ENCODE results near the gene LAPTM5. TPM values are rescaled to one million over a fixed set of nuclear protein-coding genes. Genes with fewer than 3 reads are reported as not detected.

Gene LAPTM5
- total RNA-seq, 2 experiments from 2014 or later, result 474 to 485 TPM

GRCh38 chr1:30713311-30713710, 44.3 kb downstream of the LAPTM5 start:
- Mint-ChIP-seq H3K27ac (no peak overlapping the region), H3K4me1 (peaks cover 5% of the 10 kb centered on the region), H3K27me3 (peaks cover 4% of the 10 kb centered on the region), H3K4me3 (no peak overlapping the region), H3K36me3 (no peaks in the 10 kb centered on the region), H3K9me3 (peaks cover 3% of the 10 kb centered on the region)
- ATAC-seq (ENCODE audit: low read depth), result no peak
- POLR2A ChIA-PET, result no interaction called here
- DNase-seq, result no peak

GRCh38 chr1:30712583-30712982, 45.0 kb downstream of the LAPTM5 start:
- POLR2A ChIA-PET, result no interaction called here
- no peak for ATAC-seq (ENCODE audit: low read depth)
- no peaks in the 10 kb centered on the region for H3K36me3 Mint-ChIP-seq
- no peak for DNase-seq
- peaks cover 3% of the 10 kb centered on the region for H3K9me3 Mint-ChIP-seq
- peaks cover 3% of the 10 kb centered on the region for H3K4me1 Mint-ChIP-seq
- no peak overlapping the region for H3K4me3 Mint-ChIP-seq
- peaks cover 4% of the 10 kb centered on the region for H3K27me3 Mint-ChIP-seq
- no peak overlapping the region for H3K27ac Mint-ChIP-seq

GRCh38 chr1:30710407-30710806, 47.2 kb downstream of the LAPTM5 start:
- no peak for ATAC-seq (ENCODE audit: low read depth)
- Mint-ChIP-seq H3K27me3 (peaks cover 4% of the 10 kb centered on the region), H3K4me3 (no peak overlapping the region), H3K4me1 (no peaks in the 10 kb centered on the region), H3K27ac (no peak overlapping the region), H3K9me3 (peaks cover under 1% of the 10 kb centered on the region), H3K36me3 (no peaks in the 10 kb centered on the region)
- no peak for DNase-seq
- POLR2A ChIA-PET, result no interaction called here

- no peak for ATAC-seq (ENCODE audit: low read depth)
These were observed 49.2 kb downstream of the LAPTM5 start for GRCh38 chr1:30708361-30708728.

GRCh38 chr1:30707412-30708360, 49.9 kb downstream of the LAPTM5 start:
- Mint-ChIP-seq H3K4me1 (no peaks in the 10 kb centered on the region), H3K27ac (no peak overlapping the region), H3K27me3 (peaks cover 4% of the 10 kb centered on the region), H3K36me3 (no peaks in the 10 kb centered on the region), H3K4me3 (no peak overlapping the region), H3K9me3 (no peaks in the 10 kb centered on the region)
- POLR2A ChIA-PET, result interaction anchor here (0.6 kb wide), 1 partner anchor 10 kb away, joined by 3 read pairs; no protein-coding TSS in a partner anchor
- ATAC-seq (ENCODE audit: low read depth), result peak; percentile 58
- peak; percentile 68 for DNase-seq

More at GRCh38 chr1:30708361-30708728, 49.2 kb downstream of the LAPTM5 start:
- Mint-ChIP-seq H3K4me3 (no peak overlapping the region), H3K27me3 (peaks cover 4% of the 10 kb centered on the region), H3K9me3 (no peaks in the 10 kb centered on the region), H3K36me3 (no peaks in the 10 kb centered on the region), H3K4me1 (no peaks in the 10 kb centered on the region), H3K27ac (no peak overlapping the region)
- POLR2A ChIA-PET, result interaction anchor here (0.6 kb wide), 1 partner anchor 9 kb away, joined by 3 read pairs; no protein-coding TSS in a partner anchor
- no peak for DNase-seq

GRCh38 chr1:30706528-30706927, 51.0 kb downstream of the LAPTM5 start:
- H3K27me3 Mint-ChIP-seq, result no peaks in the 10 kb centered on the region
- POLR2A ChIA-PET, result no interaction called here
- no peak overlapping the region for H3K4me3 Mint-ChIP-seq
- no peaks in the 10 kb centered on the region for H3K36me3 Mint-ChIP-seq
- H3K4me1 Mint-ChIP-seq, result no peaks in the 10 kb centered on the region
- ATAC-seq (ENCODE audit: low read depth) (no peak), DNase-seq (no peak)
- no peak overlapping the region for H3K27ac Mint-ChIP-seq
- H3K9me3 Mint-ChIP-seq, result no peaks in the 10 kb centered on the region

- H3K4me1 Mint-ChIP-seq, result no peaks in the 10 kb centered on the region
- no peak for ATAC-seq (ENCODE audit: low read depth)
- no peak overlapping the region for H3K4me3 Mint-ChIP-seq
- H3K36me3 Mint-ChIP-seq, result no peaks in the 10 kb centered on the region
- no peaks in the 10 kb centered on the region for H3K27me3 Mint-ChIP-seq
- H3K9me3 Mint-ChIP-seq, result no peaks in the 10 kb centered on the region
- POLR2A ChIA-PET, result no interaction called here
- DNase-seq, result no peak
- H3K27ac Mint-ChIP-seq, result no peak overlapping the region
These were observed 51.9 kb downstream of the LAPTM5 start for GRCh38 chr1:30705698-30706097.

GRCh38 chr1:30704765-30705509, 52.6 kb downstream of the LAPTM5 start:
- Mint-ChIP-seq H3K27me3 (no peaks in the 10 kb centered on the region), H3K36me3 (no peaks in the 10 kb centered on the region), H3K9me3 (no peaks in the 10 kb centered on the region), H3K4me1 (no peaks in the 10 kb centered on the region), H3K27ac (no peak overlapping the region), H3K4me3 (no peak overlapping the region)
- POLR2A ChIA-PET, result no interaction called here
- ATAC-seq (ENCODE audit: low read depth) (no peak), DNase-seq (no peak)

- no peak overlapping the region for H3K4me3 Mint-ChIP-seq
These were observed 53.3 kb downstream of the LAPTM5 start for GRCh38 chr1:30704271-30704670.

GRCh38 chr1:30702823-30703222, 54.8 kb downstream of the LAPTM5 start:
- POLR2A ChIA-PET, result no interaction called here
- DNase-seq (no peak), ATAC-seq (ENCODE audit: low read depth) (no peak)
- no peaks in the 10 kb centered on the region for H3K9me3 Mint-ChIP-seq
- H3K36me3 Mint-ChIP-seq, result no peaks in the 10 kb centered on the region
- no peaks in the 10 kb centered on the region for H3K27me3 Mint-ChIP-seq
- H3K4me1 Mint-ChIP-seq, result no peaks in the 10 kb centered on the region
- no peak overlapping the region for H3K27ac Mint-ChIP-seq
- no peak overlapping the region for H3K4me3 Mint-ChIP-seq

More at GRCh38 chr1:30704271-30704670, 53.3 kb downstream of the LAPTM5 start:
- H3K36me3 Mint-ChIP-seq, result no peaks in the 10 kb centered on the region
- no peaks in the 10 kb centered on the region for H3K9me3 Mint-ChIP-seq
- no peaks in the 10 kb centered on the region for H3K4me1 Mint-ChIP-seq
- no peak overlapping the region for H3K27ac Mint-ChIP-seq
- no peak for ATAC-seq (ENCODE audit: low read depth)
- POLR2A ChIA-PET, result no interaction called here
- DNase-seq, result no peak
- H3K27me3 Mint-ChIP-seq, result no peaks in the 10 kb centered on the region

GRCh38 chr1:30701258-30701633, 56.3 kb downstream of the LAPTM5 start:
- Mint-ChIP-seq H3K9me3 (no peaks in the 10 kb centered on the region), H3K4me1 (no peaks in the 10 kb centered on the region)
- ATAC-seq (ENCODE audit: low read depth), result no peak

GRCh38 chr1:30700528-30701257, 56.9 kb downstream of the LAPTM5 start:
- no peak for ATAC-seq (ENCODE audit: low read depth)
- DNase-seq, result no peak
- POLR2A ChIA-PET, result no interaction called here
- Mint-ChIP-seq H3K36me3 (no peaks in the 10 kb centered on the region), H3K9me3 (no peaks in the 10 kb centered on the region), H3K4me1 (no peaks in the 10 kb centered on the region), H3K4me3 (no peak overlapping the region), H3K27me3 (no peaks in the 10 kb centered on the region), H3K27ac (no peak overlapping the region)

More at GRCh38 chr1:30701258-30701633, 56.3 kb downstream of the LAPTM5 start:
- POLR2A ChIA-PET, result no interaction called here
- no peak for DNase-seq
- Mint-ChIP-seq H3K4me3 (no peak overlapping the region), H3K36me3 (no peaks in the 10 kb centered on the region), H3K27me3 (no peaks in the 10 kb centered on the region), H3K27ac (no peak overlapping the region)

GRCh38 chr1:30699762-30700161, 57.8 kb downstream of the LAPTM5 start:
- ATAC-seq (ENCODE audit: low read depth), result no peak
- Mint-ChIP-seq H3K4me1 (no peaks in the 10 kb centered on the region), H3K36me3 (no peaks in the 10 kb centered on the region), H3K4me3 (no peak overlapping the region), H3K27ac (no peak overlapping the region), H3K27me3 (no peaks in the 10 kb centered on the region), H3K9me3 (no peaks in the 10 kb centered on the region)
- POLR2A ChIA-PET, result no interaction called here
- no peak for DNase-seq
